Activated B cell treated with CpG ODN at 0.5 μM for 24 hours (primary cell): ENCODE measurements around the gene JCHAIN. TPM values are rescaled to one million over a fixed set of nuclear protein-coding genes. Genes with fewer than 3 reads are reported as not detected.

ENCODE experiments used
- ATAC-seq: fragments of 200-7000 bp; cut with Tn5 transposase; one replicate; pipeline ENCODE4 v1.10.0; 2021; ENCODE audit warnings: low read depth, mild to moderate bottlenecking, moderate library complexity
- CTCF ChIA-PET: fragments of 350-600 bp; sonication (Branson Sonifier 250); formaldehyde crosslinking; loops from one replicate; lab custom pipeline; 2021; ENCODE audit warnings: antibody characterized with exemption; lab: Charles Lee
- POLR2A ChIA-PET: fragments of 350-600 bp; sonication (Branson Sonifier 250); formaldehyde crosslinking; loops from one replicate; lab custom pipeline; 2021; ENCODE audit warnings: antibody characterized with exemption; lab: Charles Lee
- DNase-seq: peaks from one replicate; pipeline ENCODE4 v3.0.0; 2022
- H3K27ac Mint-ChIP-seq: one replicate; pipeline ENCODE4 v1.8.0; 2020; ENCODE audit warnings: mixed read lengths
- H3K27me3 Mint-ChIP-seq: one replicate; pipeline ENCODE4 v1.8.0; 2021; ENCODE audit warnings: mixed read lengths
- H3K36me3 Mint-ChIP-seq: one replicate; pipeline ENCODE4 v1.8.0; 2021; ENCODE audit warnings: low read depth, mixed read lengths
- H3K4me1 Mint-ChIP-seq: one replicate; pipeline ENCODE4 v1.8.0; 2021; ENCODE audit warnings: mixed read lengths
- H3K4me3 Mint-ChIP-seq: one replicate; pipeline ENCODE4 v1.8.0; 2020; ENCODE audit warnings: mild to moderate bottlenecking, mixed read lengths
- H3K9me3 Mint-ChIP-seq: one replicate; pipeline ENCODE4 v1.8.0; 2020; ENCODE audit warnings: mixed read lengths
- intact Hi-C: fragments of 100-400 bp; cut with micrococcal nuclease; formaldehyde crosslinking; loops from one replicate; pipeline ENCODE4 v1.15.1; 2024
- total RNA-seq: library from RNA; stranded (reverse); gene quantifications from 2 replicates; pipeline ENCODE4 v1.2.3, GENCODE V29; 2022
- TF ChIP-seq, protein P1 (sequence below): fragments of 200-600 bp; IDR thresholded peaks from one replicate; pipeline ENCODE4 v1.8.0; 2022; ENCODE audit warnings: antibody characterized with exemption, mild to moderate bottlenecking

The JCHAIN gene
- total RNA-seq, 1 donor from 2014 or later = 47.0 TPM

DNA sequence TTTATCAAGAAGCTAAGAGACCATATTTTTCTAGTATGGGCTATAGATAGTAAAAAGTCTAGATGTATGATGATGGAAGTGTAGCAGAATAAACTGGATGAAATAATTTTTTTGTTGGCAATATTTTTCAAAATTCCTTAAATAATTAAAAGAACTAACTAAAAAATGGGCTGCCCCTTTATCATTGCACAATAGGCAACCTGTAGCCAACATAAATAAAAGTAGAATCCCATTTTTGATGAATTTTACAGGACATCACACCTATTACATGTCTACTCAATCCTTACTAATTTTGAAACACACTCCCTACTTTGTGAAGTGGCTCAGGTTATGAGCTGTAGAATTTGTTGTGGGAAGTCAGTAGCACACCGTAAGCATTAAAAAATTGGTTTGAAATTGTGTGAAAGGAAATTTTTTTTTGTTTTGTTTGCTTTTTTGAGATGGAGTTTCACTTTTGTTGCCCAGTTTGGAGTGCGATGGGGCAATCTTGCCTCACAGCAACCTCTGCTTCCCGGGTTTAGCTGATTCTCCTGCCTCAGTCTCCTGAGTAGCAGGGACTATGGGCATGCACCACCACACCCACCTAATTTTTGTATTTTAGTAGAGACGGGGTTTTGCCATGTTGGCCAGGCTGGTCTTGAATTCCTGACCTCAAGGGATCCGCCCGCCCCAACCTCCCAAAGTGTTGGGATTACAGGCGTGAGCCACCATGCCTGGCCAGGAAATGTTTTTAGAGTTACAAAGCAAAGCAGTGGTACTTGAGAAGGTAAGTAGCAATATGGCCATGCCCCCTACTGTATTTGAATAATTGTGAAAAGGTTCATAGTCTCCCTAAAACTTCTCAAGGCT is 46.5 kb upstream of the JCHAIN start:
- Mint-ChIP-seq H3K36me3 (no peaks in the 10 kb centered on the region), H3K27me3 (no peaks in the 10 kb centered on the region), H3K9me3 (no peaks in the 10 kb centered on the region), H3K4me3 (peak overlapping the region; percentile 69), H3K27ac (peak overlapping the region; percentile 94), H3K4me1 (peaks cover 63% of the 10 kb centered on the region)
- intact Hi-C loops = loop anchor here (1.0 kb wide), 2 partner anchors 8 to 21 kb away; no protein-coding TSS in a partner anchor
- TF ChIP-seq, protein P1, sequence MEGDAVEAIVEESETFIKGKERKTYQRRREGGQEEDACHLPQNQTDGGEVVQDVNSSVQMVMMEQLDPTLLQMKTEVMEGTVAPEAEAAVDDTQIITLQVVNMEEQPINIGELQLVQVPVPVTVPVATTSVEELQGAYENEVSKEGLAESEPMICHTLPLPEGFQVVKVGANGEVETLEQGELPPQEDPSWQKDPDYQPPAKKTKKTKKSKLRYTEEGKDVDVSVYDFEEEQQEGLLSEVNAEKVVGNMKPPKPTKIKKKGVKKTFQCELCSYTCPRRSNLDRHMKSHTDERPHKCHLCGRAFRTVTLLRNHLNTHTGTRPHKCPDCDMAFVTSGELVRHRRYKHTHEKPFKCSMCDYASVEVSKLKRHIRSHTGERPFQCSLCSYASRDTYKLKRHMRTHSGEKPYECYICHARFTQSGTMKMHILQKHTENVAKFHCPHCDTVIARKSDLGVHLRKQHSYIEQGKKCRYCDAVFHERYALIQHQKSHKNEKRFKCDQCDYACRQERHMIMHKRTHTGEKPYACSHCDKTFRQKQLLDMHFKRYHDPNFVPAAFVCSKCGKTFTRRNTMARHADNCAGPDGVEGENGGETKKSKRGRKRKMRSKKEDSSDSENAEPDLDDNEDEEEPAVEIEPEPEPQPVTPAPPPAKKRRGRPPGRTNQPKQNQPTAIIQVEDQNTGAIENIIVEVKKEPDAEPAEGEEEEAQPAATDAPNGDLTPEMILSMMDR = no peak
- ATAC-seq (no peak), DNase-seq (no peak)
- ChIA-PET CTCF (interaction anchor here (4.5 kb wide), 1 partner anchor 23 kb away, joined by 18 read pairs; no protein-coding TSS in a partner anchor), POLR2A (interaction anchor here (0.6 to 4.8 kb wide), 7 partner anchors 8 to 284 kb away, joined by 3 to 49 read pairs (median 4); partner anchors contain the start of gene UTP3)

DNA sequence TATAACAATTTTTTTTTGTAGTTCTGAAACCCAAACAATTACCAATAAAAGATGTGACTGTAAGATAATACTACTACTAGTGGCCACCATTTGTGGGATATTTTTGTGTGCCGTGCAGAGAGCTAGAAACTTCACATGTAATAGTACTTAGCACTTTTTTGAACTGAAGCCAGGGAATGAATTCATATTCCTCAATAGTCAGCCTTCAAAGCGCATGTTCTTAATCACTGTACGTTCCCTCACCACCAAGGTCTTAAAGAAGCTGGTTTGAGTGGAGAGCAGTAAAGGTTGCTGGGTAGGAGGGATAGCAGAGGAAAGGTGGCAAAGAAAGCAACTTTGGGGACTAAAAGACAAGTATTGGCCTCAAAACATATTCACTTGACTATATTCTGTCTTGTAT is 45.8 kb upstream of the JCHAIN start:
- ATAC-seq (no peak), DNase-seq (no peak)
- Mint-ChIP-seq H3K9me3 (no peaks in the 10 kb centered on the region), H3K27me3 (no peaks in the 10 kb centered on the region), H3K4me1 (peaks cover 62% of the 10 kb centered on the region), H3K4me3 (no peak overlapping the region), H3K36me3 (no peaks in the 10 kb centered on the region), H3K27ac (peak overlapping the region; percentile 5)
- CTCF ChIA-PET = no interaction called here
- TF ChIP-seq, protein P1 = no peak
- POLR2A ChIA-PET = interaction anchor here (0.9 to 4.8 kb wide), 5 partner anchors 7 to 284 kb away, joined by 3 to 49 read pairs (median 4); partner anchors contain the start of gene UTP3
- intact Hi-C loops = no loop called here

DNA sequence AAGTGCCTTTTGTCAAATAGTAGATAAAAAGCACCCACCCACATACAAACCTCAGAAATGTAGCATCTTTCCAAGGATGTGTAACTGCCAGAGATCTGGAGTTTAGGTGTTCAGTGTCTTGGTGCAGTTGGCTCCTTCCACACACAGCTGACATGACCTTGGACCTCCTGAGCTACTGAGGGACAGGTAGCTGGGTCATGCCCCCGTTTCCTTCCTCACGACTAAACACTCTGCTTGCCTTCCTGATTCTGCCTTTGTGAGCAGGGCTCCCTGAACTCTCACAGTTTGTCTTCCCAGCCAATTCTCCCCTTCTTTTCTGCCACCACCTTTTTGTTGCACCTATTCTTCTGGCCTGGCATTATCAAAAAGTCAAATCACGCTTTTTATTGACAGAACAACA is 45.3 kb upstream of the JCHAIN start:
- TF ChIP-seq, protein P1 = no peak
- peaks cover 66% of the 10 kb centered on the region for H3K4me1 Mint-ChIP-seq
- ChIA-PET CTCF (no interaction called here), POLR2A (no interaction called here)
- H3K36me3 Mint-ChIP-seq = no peaks in the 10 kb centered on the region
- peak overlapping the region; percentile 5 for H3K27ac Mint-ChIP-seq
- DNase-seq = no peak
- no peak for ATAC-seq
- no peaks in the 10 kb centered on the region for H3K27me3 Mint-ChIP-seq
- intact Hi-C loops = no loop called here
- no peaks in the 10 kb centered on the region for H3K9me3 Mint-ChIP-seq
- peak overlapping the region; percentile 1 for H3K4me3 Mint-ChIP-seq

DNA sequence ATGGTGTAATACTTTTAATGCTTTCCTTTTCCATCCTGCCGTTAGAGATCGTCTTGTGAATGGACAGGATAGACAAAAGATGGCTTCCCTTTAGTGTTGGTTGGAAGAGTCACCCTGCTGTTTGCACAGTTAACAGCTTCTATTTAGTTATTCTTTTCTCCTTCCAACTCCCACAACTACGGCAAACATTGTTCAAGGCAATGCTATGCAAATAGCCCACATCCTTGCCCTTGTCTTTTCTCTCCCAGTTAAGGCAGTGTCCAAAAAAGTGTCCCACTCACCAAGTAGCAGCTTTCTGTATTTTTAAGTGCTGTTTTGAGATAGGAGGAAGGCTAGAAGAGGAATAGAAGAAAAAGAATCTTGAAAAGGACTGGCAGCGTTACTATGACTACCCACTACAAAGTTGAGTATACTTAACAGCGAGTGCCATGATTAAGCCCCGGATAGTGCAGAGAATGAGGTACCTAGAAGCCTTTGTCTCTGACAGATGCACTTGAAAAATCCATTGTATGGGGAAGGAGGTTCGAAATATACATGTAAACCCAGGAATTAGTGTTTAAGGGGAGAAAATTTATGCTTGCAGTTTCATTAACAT is 43.4 kb upstream of the JCHAIN start:
- no peak overlapping the region for H3K27ac Mint-ChIP-seq
- no peak overlapping the region for H3K4me3 Mint-ChIP-seq
- H3K9me3 Mint-ChIP-seq = no peaks in the 10 kb centered on the region
- intact Hi-C loops = loop anchor here (5.0 kb wide), 1 partner anchor 63 kb away; no protein-coding TSS in a partner anchor
- POLR2A ChIA-PET = interaction anchor here (0.6 to 0.8 kb wide), 2 partner anchors 9 to 21 kb away, joined by 3 to 4 read pairs; no protein-coding TSS in a partner anchor
- ATAC-seq = no peak
- no peaks in the 10 kb centered on the region for H3K27me3 Mint-ChIP-seq
- TF ChIP-seq, protein P1 = no peak
- CTCF ChIA-PET = no interaction called here
- H3K36me3 Mint-ChIP-seq = no peaks in the 10 kb centered on the region
- peaks cover 61% of the 10 kb centered on the region for H3K4me1 Mint-ChIP-seq
- DNase-seq = no peak
